ENCODE results near the gene ABTB1. TPM values are rescaled to one million over a fixed set of nuclear protein-coding genes. Genes with fewer than 3 reads are reported as not detected.

The ABTB1 gene
- total RNA-seq, 1 donor from 2014 or later, result 7.2 TPM

GRCh38 chr3:127697551-127698240 is 24.9 kb downstream of the ABTB1 start:
- Mint-ChIP-seq H3K4me3 (no peak overlapping the region), H3K27me3 (ENCODE audit: low read depth) (no peaks in the 10 kb centered on the region), H3K9me3 (no peaks in the 10 kb centered on the region), H3K27ac (ENCODE audit: unreplicated experiment) (peak overlapping the region; percentile 84), H3K4me1 (peaks cover 21% of the 10 kb centered on the region), H3K36me3 (ENCODE audit: low read depth) (no peaks in the 10 kb centered on the region)
- TF ChIP-seq CTCF (conservative IDR thresholded peaks at IDR 0.05), result no peak
- peak; percentile 47 for DNase-seq (ENCODE audit: low read depth, low spot score)

GRCh38 chr3:127698286-127698685 is 25.5 kb downstream of the ABTB1 start:
- no peaks in the 10 kb centered on the region for H3K27me3 Mint-ChIP-seq (ENCODE audit: low read depth)
- no peak overlapping the region for H3K4me3 Mint-ChIP-seq
- TF ChIP-seq CTCF (conservative IDR thresholded peaks at IDR 0.05), result no peak
- DNase-seq (ENCODE audit: low read depth, low spot score), result no peak
- no peaks in the 10 kb centered on the region for H3K36me3 Mint-ChIP-seq (ENCODE audit: low read depth)
- no peak overlapping the region for H3K27ac Mint-ChIP-seq (ENCODE audit: unreplicated experiment)
- no peaks in the 10 kb centered on the region for H3K9me3 Mint-ChIP-seq
- peaks cover 21% of the 10 kb centered on the region for H3K4me1 Mint-ChIP-seq

GRCh38 chr3:127698691-127699415 is 26.1 kb downstream of the ABTB1 start:
- no peak for DNase-seq (ENCODE audit: low read depth, low spot score)
- H3K4me3 Mint-ChIP-seq, result no peak overlapping the region
- no peak overlapping the region for H3K27ac Mint-ChIP-seq (ENCODE audit: unreplicated experiment)
- H3K36me3 Mint-ChIP-seq (ENCODE audit: low read depth), result peaks cover 3% of the 10 kb centered on the region
- TF ChIP-seq CTCF (conservative IDR thresholded peaks at IDR 0.05), result no peak
- peaks cover 21% of the 10 kb centered on the region for H3K4me1 Mint-ChIP-seq
- H3K27me3 Mint-ChIP-seq (ENCODE audit: low read depth), result no peaks in the 10 kb centered on the region
- H3K9me3 Mint-ChIP-seq, result peaks cover 5% of the 10 kb centered on the region

- peaks cover 8% of the 10 kb centered on the region for H3K9me3 Mint-ChIP-seq
- H3K36me3 Mint-ChIP-seq (ENCODE audit: low read depth), result peaks cover 6% of the 10 kb centered on the region
- no peaks in the 10 kb centered on the region for H3K27me3 Mint-ChIP-seq (ENCODE audit: low read depth)
- H3K27ac Mint-ChIP-seq (ENCODE audit: unreplicated experiment), result no peak overlapping the region
- no peak overlapping the region for H3K4me3 Mint-ChIP-seq
- no peak for TF ChIP-seq CTCF (conservative IDR thresholded peaks at IDR 0.05)
- peaks cover 21% of the 10 kb centered on the region for H3K4me1 Mint-ChIP-seq
- DNase-seq (ENCODE audit: low read depth, low spot score), result no peak
Observed at GRCh38 chr3:127699416-127700300, 26.9 kb downstream of the ABTB1 start.

- H3K36me3 Mint-ChIP-seq (ENCODE audit: low read depth), result peaks cover 6% of the 10 kb centered on the region
- H3K4me1 Mint-ChIP-seq, result peaks cover 21% of the 10 kb centered on the region
- no peaks in the 10 kb centered on the region for H3K27me3 Mint-ChIP-seq (ENCODE audit: low read depth)
- no peak overlapping the region for H3K27ac Mint-ChIP-seq (ENCODE audit: unreplicated experiment)
- no peak for DNase-seq (ENCODE audit: low read depth, low spot score)
- TF ChIP-seq CTCF (conservative IDR thresholded peaks at IDR 0.05), result no peak
- peaks cover 10% of the 10 kb centered on the region for H3K9me3 Mint-ChIP-seq
- H3K4me3 Mint-ChIP-seq, result no peak overlapping the region
Observed at GRCh38 chr3:127700406-127700805, 27.7 kb downstream of the ABTB1 start.
